Neural cell (in vitro differentiated cells): ENCODE measurements around the gene CFAP20DC. TPM values are rescaled to one million over a fixed set of nuclear protein-coding genes. Genes with fewer than 3 reads are reported as not detected.

Experiments used
- H2AFZ ChIP-seq: fragments of 200-600, 300-800 bp; sonication (generic), shearing (Covaris generic); 2 replicates; pipeline ENCODE4 v1.6.0; 2014; ENCODE audit warnings: low read depth, mild to moderate bottlenecking, antibody characterized with exemption, low read length, moderate library complexity
- H3F3A ChIP-seq: fragments of 200-600 bp; shearing (Covaris generic); 2 replicates; pipeline ENCODE4 v1.6.1; 2016; ENCODE audit warnings: mild to moderate bottlenecking, moderate library complexity, mixed read lengths, antibody characterized with exemption, low read length; ENCODE audit not compliant: insufficient read depth, poor library complexity, severe bottlenecking
- H3K27ac ChIP-seq: fragments of 200-600, 300-800 bp; sonication (generic), shearing (Covaris generic); 2 replicates; pipeline ENCODE4 v1.5.1; 2014; ENCODE audit warnings: mild to moderate bottlenecking, low read length, moderate library complexity
- H3K27me3 ChIP-seq: fragments of 300-800, 200-600 bp; sonication (generic), shearing (Covaris generic); 2 replicates; pipeline ENCODE4 v1.6.0; 2014; ENCODE audit warnings: mild to moderate bottlenecking, low read depth, low read length, moderate library complexity; ENCODE audit not compliant: insufficient read depth
- H3K36me3 ChIP-seq: fragments of 300-800, 200-600 bp; sonication (generic), shearing (Covaris generic); 2 replicates; pipeline ENCODE4 v1.5.1; 2014; ENCODE audit warnings: mild to moderate bottlenecking, antibody characterized with exemption, low read length, moderate library complexity; ENCODE audit not compliant: insufficient read depth
- H3K4me2 ChIP-seq: fragments of 300-800, 200-600 bp; sonication (generic), shearing (Covaris generic); 2 replicates; pipeline ENCODE4 v1.6.0; 2014; ENCODE audit warnings: mild to moderate bottlenecking, low read length
- H3K4me3 ChIP-seq: fragments of 300-800, 200-600 bp; sonication (generic), shearing (Covaris generic); 2 replicates; pipeline ENCODE4 v1.5.1; 2014; ENCODE audit warnings: mild to moderate bottlenecking, low read length, moderate library complexity
- H3K79me2 ChIP-seq: fragments of 200-600 bp; shearing (Covaris generic); replicated peaks from 2 replicates; pipeline ENCODE4 v1.6.0; 2014; ENCODE audit warnings: mild to moderate bottlenecking, low read length, moderate library complexity; ENCODE audit not compliant: insufficient read depth
- H3K9ac ChIP-seq: fragments of 300-800, 200-600 bp; sonication (generic), shearing (Covaris generic); 2 replicates; pipeline ENCODE4 v1.6.1; 2016; ENCODE audit warnings: mild to moderate bottlenecking, low read length, mixed read lengths
- H3K9me2 ChIP-seq: fragments of 200-600 bp; shearing (Covaris generic); 2 replicates; pipeline ENCODE4 v1.6.1; 2016; ENCODE audit warnings: mild to moderate bottlenecking, low read length, mixed read lengths; ENCODE audit not compliant: insufficient read depth
- H3K9me3 ChIP-seq: fragments of 200-600, 300-800 bp; sonication (generic), shearing (Covaris generic); 2 replicates; pipeline ENCODE4 v1.6.1; 2016; ENCODE audit warnings: mild to moderate bottlenecking, mixed run types, low read length, moderate library complexity, mixed read lengths
- H4K20me1 ChIP-seq: fragments of 200-600 bp; shearing (Covaris generic); 2 replicates; pipeline ENCODE4 v1.6.1; 2016; ENCODE audit warnings: mild to moderate bottlenecking, mixed run types; ENCODE audit not compliant: insufficient read depth
- CTCF ChIP-seq: fragments of 450-650 bp; IDR thresholded peaks from 2 replicates; pipeline ENCODE4 v1.5.1; 2014; ENCODE audit warnings: antibody characterized with exemption, mild to moderate bottlenecking, moderate library complexity; ENCODE audit not compliant: poor library complexity, severe bottlenecking
- EP300 ChIP-seq: fragments of 450-650 bp; conservative IDR thresholded peaks from 2 replicates; pipeline ENCODE4 v1.6.1; 2014; ENCODE audit warnings: antibody characterized with exemption, mild to moderate bottlenecking, moderate library complexity; ENCODE audit not compliant: poor library complexity, severe bottlenecking
- EZH2 ChIP-seq: fragments of 200-600, 300-800 bp; shearing (Covaris generic), sonication (generic); IDR thresholded peaks from 2 replicates; pipeline ENCODE4 v1.6.1; 2014; ENCODE audit warnings: antibody characterized with exemption, low read length, borderline replicate concordance, mild to moderate bottlenecking; ENCODE audit not compliant: insufficient read depth, poor library complexity, severe bottlenecking
- MXI1 ChIP-seq: fragments of 450-650 bp; conservative IDR thresholded peaks from 2 replicates; pipeline ENCODE4 v1.6.1; 2014; ENCODE audit warnings: antibody characterized with exemption, mild to moderate bottlenecking; ENCODE audit not compliant: poor library complexity, severe bottlenecking
- POLR2AphosphoS5 ChIP-seq: IDR thresholded peaks from 2 replicates; pipeline ENCODE4 v1.6.1; 2012
- RAD21 ChIP-seq: fragments of 450-650 bp; conservative IDR thresholded peaks from 2 replicates; pipeline ENCODE4 v1.6.1; 2014; ENCODE audit warnings: antibody characterized with exemption, mild to moderate bottlenecking, moderate library complexity
- REST ChIP-seq: IDR thresholded peaks from 2 replicates; pipeline ENCODE4 v1.6.1; 2012; ENCODE audit warnings: borderline replicate concordance
- SMC3 ChIP-seq: fragments of 450-650 bp; conservative IDR thresholded peaks from 2 replicates; pipeline ENCODE4 v1.6.1; 2014; ENCODE audit warnings: antibody characterized with exemption, mild to moderate bottlenecking, moderate library complexity; ENCODE audit not compliant: poor library complexity
- TAF1 ChIP-seq: IDR thresholded peaks from 2 replicates; pipeline ENCODE4 v1.6.1; 2012; ENCODE audit warnings: low read depth
- polyA plus RNA-seq: library from polyadenylated mRNA; depleted of rRNA; stranded (reverse); fragments of >200 nt; gene quantifications from 2 replicates; pipeline ENCODE4 v1.2.3, GENCODE V29; 2014

Gene CFAP20DC
- polyA plus RNA-seq, 1 donor from 2014 or later = not detected

GRCh38 chr3:58953288-58953687 is 96.5 kb downstream of the CFAP20DC start:
- no peak overlapping the region for H3K4me3 ChIP-seq
- no peak overlapping the region for H3K9ac ChIP-seq
- no peak overlapping the region for H3K4me2 ChIP-seq
- H3K9me2 ChIP-seq = no peaks in the 10 kb centered on the region
- no peaks in the 10 kb centered on the region for H3K9me3 ChIP-seq
- H3K79me2 ChIP-seq = no peaks in the 10 kb centered on the region
- no peaks in the 10 kb centered on the region for H3K36me3 ChIP-seq
- H3F3A ChIP-seq = no peaks in the 10 kb centered on the region
- TF ChIP-seq REST = no peak
- TF ChIP-seq MXI1 = no peak
- no peak for TF ChIP-seq TAF1
- TF ChIP-seq SMC3 = no peak
- no peak for TF ChIP-seq RAD21
- TF ChIP-seq POLR2AphosphoS5 = no peak
- TF ChIP-seq EZH2 = no peak
- TF ChIP-seq CTCF = no peak
- TF ChIP-seq EP300 = no peak
- no peaks in the 10 kb centered on the region for H4K20me1 ChIP-seq
- no peak overlapping the region for H2AFZ ChIP-seq
- no peaks in the 10 kb centered on the region for H3K27me3 ChIP-seq
- H3K27ac ChIP-seq = no peak overlapping the region

GRCh38 chr3:58952128-58952917 is 97.5 kb downstream of the CFAP20DC start:
- Histone ChIP-seq H3K36me3 (no peaks in the 10 kb centered on the region), H3K4me3 (no peak overlapping the region), H3K79me2 (no peaks in the 10 kb centered on the region), H3K9me2 (no peaks in the 10 kb centered on the region), H3K27me3 (no peaks in the 10 kb centered on the region), H4K20me1 (no peaks in the 10 kb centered on the region), H3K4me2 (no peak overlapping the region), H3K9me3 (no peaks in the 10 kb centered on the region), H3K27ac (no peak overlapping the region), H3K9ac (no peak overlapping the region), H3F3A (no peaks in the 10 kb centered on the region), H2AFZ (no peak overlapping the region)
- no peak for TF ChIP-seq TAF1
- no peak for TF ChIP-seq EZH2
- TF ChIP-seq POLR2AphosphoS5 = no peak
- TF ChIP-seq CTCF = no peak
- no peak for TF ChIP-seq SMC3
- no peak for TF ChIP-seq MXI1
- no peak for TF ChIP-seq EP300
- TF ChIP-seq RAD21 = no peak
- TF ChIP-seq REST = no peak
